Endodermal cell (in vitro differentiated cells): Measurements from ENCODE around the gene NCCRP1. TPM values are rescaled to one million over a fixed set of nuclear protein-coding genes. Genes with fewer than 3 reads are reported as not detected.
"Not testable (repeated sequence)": the region's sequence is repeated elsewhere in the genome, so short reads cannot be mapped to it uniquely, and the experiment has no call there.

Experiments used
- DNase-seq: peaks from one replicate; pipeline ENCODE4 v3.0.0-alpha.2; 2017
- H3K27ac ChIP-seq: 2 replicates; pipeline ENCODE4 v1.5.1; 2013; ENCODE audit warnings: mild to moderate bottlenecking, low read depth, low read length, moderate library complexity
- H3K27me3 ChIP-seq: 2 replicates; pipeline ENCODE4 v1.6.1; 2013; ENCODE audit warnings: mild to moderate bottlenecking, low read length, moderate library complexity; ENCODE audit not compliant: insufficient read depth, control insufficient read depth, poor library complexity, severe bottlenecking
- H3K36me3 ChIP-seq: 2 replicates; pipeline ENCODE4 v1.7.0; 2013; ENCODE audit warnings: mild to moderate bottlenecking, low read length, moderate library complexity; ENCODE audit not compliant: control insufficient read depth, insufficient read depth
- H3K4me1 ChIP-seq: one replicate; pipeline ENCODE4 v1.7.0; 2013; ENCODE audit warnings: low read length; ENCODE audit not compliant: control insufficient read depth, insufficient read depth
- H3K4me3 ChIP-seq: 2 replicates; pipeline ENCODE4 v1.5.1; 2013; ENCODE audit warnings: mild to moderate bottlenecking, low read length, moderate library complexity
- H3K9ac ChIP-seq: 2 replicates; pipeline ENCODE4 v1.6.1; 2013; ENCODE audit warnings: mild to moderate bottlenecking, low read length, moderate library complexity; ENCODE audit not compliant: poor library complexity, severe bottlenecking; ENCODE audit errors: extremely low read depth
- H3K9me3 ChIP-seq: 2 replicates; pipeline ENCODE4 v1.6.1; 2013; ENCODE audit warnings: mild to moderate bottlenecking, low read length, moderate library complexity; ENCODE audit not compliant: control insufficient read depth
- H3K27ac Mint-ChIP-seq: 2 replicates; pipeline ENCODE4 v1.8.0; 2020; ENCODE audit warnings: mixed read lengths
- H3K27me3 Mint-ChIP-seq: 2 replicates; pipeline ENCODE4 v1.8.0; 2021; ENCODE audit warnings: mild to moderate bottlenecking, mixed read lengths; ENCODE audit not compliant: insufficient read depth
- H3K36me3 Mint-ChIP-seq: 2 replicates; pipeline ENCODE4 v1.8.0; 2020; ENCODE audit warnings: low read depth, mixed read lengths
- H3K4me1 Mint-ChIP-seq: 2 replicates; pipeline ENCODE4 v1.8.0; 2020; ENCODE audit warnings: mixed read lengths
- H3K4me3 Mint-ChIP-seq: 2 replicates; pipeline ENCODE4 v1.8.0; 2020; ENCODE audit warnings: mild to moderate bottlenecking, moderate library complexity, mixed read lengths
- H3K9me3 Mint-ChIP-seq: 2 replicates; pipeline ENCODE4 v1.8.0; 2020; ENCODE audit warnings: mild to moderate bottlenecking, mixed read lengths
- WGBS, 2 experiments: methylation state at CpG; one replicate each; pipeline versions ENCODE4 v1.1.5 to v1.1.7; 2013; ENCODE audit warnings: missing lambda C conversion rate in 2 of 2, mixed read lengths in 1 of 2; ENCODE audit not compliant: insufficient coverage in 1 of 2, insufficient read length in 1 of 2; 5-methylcytosine and 5-hydroxymethylcytosine counted together
- total RNA-seq, 2 donors: library from RNA; stranded (reverse); fragmentation: NEBNext Ultra II Directional in 1 of 2; extraction: Animal tissue kit (Norgen Biotek cat#: 25700) in 1 of 2; gene quantifications; 2 replicates in 1 of 2; 3 replicates in 1 of 2; pipeline ENCODE4 v1.2.1, GENCODE V29; 2021
- TF ChIP-seq, protein P1 (sequence below): fragments of 200-600 bp; sonication (generic); conservative IDR thresholded peaks from 2 replicates; pipeline ENCODE4 v1.5.0; 2021; ENCODE audit warnings: antibody characterized with exemption, mild to moderate bottlenecking

NCCRP1 gene
- total RNA-seq, 2 donors from 2014 or later = 0.40 to 0.53 TPM

DNA sequence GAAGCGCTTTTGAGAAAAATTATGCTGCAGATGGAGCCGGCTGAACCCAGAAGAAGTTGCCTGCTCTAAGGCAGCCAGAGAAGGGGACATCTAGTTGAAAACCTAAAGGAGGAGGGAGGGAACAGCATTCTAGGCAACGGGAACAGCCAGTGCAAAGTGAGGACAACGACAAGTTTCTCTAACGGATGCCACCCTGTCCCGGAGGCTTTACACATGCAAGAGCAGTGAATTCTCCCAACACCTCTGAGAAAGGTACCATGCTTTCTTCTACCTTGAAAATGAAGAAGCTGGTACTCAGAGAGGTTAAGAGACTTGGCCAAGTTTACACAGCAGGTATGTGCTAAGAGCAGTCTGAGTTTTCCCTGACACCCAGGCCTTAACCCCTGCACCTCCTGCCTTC, 42.2 kb downstream of the NCCRP1 start:
- Histone ChIP-seq H3K36me3 (no peaks in the 10 kb centered on the region), H3K4me1 (no peaks in the 10 kb centered on the region), H3K27ac (no peak overlapping the region), H3K27me3 (peaks cover 11% of the 10 kb centered on the region), H3K4me3 (no peak overlapping the region), H3K9me3 (no peaks in the 10 kb centered on the region), H3K9ac (no peak overlapping the region)
- Mint-ChIP-seq H3K27me3 (peaks cover 58% of the 10 kb centered on the region), H3K36me3 (no peaks in the 10 kb centered on the region), H3K9me3 (no peaks in the 10 kb centered on the region), H3K4me1 (no peaks in the 10 kb centered on the region), H3K27ac (no peak overlapping the region), H3K4me3 (no peak overlapping the region)
- WGBS, 2 experiments = 87 to 88% methylated on average over 5 to 6 of the region's 6 CpGs
- no peak for DNase-seq
- TF ChIP-seq, protein P1, sequence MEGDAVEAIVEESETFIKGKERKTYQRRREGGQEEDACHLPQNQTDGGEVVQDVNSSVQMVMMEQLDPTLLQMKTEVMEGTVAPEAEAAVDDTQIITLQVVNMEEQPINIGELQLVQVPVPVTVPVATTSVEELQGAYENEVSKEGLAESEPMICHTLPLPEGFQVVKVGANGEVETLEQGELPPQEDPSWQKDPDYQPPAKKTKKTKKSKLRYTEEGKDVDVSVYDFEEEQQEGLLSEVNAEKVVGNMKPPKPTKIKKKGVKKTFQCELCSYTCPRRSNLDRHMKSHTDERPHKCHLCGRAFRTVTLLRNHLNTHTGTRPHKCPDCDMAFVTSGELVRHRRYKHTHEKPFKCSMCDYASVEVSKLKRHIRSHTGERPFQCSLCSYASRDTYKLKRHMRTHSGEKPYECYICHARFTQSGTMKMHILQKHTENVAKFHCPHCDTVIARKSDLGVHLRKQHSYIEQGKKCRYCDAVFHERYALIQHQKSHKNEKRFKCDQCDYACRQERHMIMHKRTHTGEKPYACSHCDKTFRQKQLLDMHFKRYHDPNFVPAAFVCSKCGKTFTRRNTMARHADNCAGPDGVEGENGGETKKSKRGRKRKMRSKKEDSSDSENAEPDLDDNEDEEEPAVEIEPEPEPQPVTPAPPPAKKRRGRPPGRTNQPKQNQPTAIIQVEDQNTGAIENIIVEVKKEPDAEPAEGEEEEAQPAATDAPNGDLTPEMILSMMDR = no peak

DNA sequence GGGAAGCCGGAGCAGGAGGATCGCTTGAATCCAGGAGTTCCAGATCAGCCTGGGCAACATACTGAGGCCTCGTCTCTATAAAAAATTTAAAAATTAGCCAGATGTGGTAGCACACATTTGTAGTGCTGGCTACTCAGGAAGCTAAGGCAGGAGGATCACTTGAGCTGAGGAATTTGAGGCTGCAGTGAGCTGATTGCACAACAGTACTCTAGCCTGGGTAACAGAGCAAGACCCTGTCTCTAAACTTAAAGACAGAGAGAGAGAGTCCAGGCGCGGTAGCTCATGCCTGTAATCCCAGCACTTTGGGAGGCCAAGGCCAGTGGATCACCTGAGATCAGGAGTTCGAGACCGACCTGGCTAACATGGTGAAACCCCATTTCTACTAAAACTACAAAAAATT, 43.7 kb downstream of the NCCRP1 start:
- WGBS, 2 experiments = 91 to 93% methylated on average over 7 of the region's 7 CpGs
- Mint-ChIP-seq H3K27ac (no peak overlapping the region), H3K4me1 (no peaks in the 10 kb centered on the region), H3K9me3 (no peaks in the 10 kb centered on the region), H3K36me3 (no peaks in the 10 kb centered on the region), H3K27me3 (peaks cover 65% of the 10 kb centered on the region), H3K4me3 (no peak overlapping the region)
- Histone ChIP-seq H3K27me3 (peaks cover 6% of the 10 kb centered on the region), H3K9me3 (no peaks in the 10 kb centered on the region), H3K27ac (no peak overlapping the region), H3K4me3 (no peak overlapping the region), H3K9ac (no peak overlapping the region), H3K36me3 (no peaks in the 10 kb centered on the region), H3K4me1 (no peaks in the 10 kb centered on the region)
- TF ChIP-seq, protein P1 = no peak
- DNase-seq = no peak

DNA sequence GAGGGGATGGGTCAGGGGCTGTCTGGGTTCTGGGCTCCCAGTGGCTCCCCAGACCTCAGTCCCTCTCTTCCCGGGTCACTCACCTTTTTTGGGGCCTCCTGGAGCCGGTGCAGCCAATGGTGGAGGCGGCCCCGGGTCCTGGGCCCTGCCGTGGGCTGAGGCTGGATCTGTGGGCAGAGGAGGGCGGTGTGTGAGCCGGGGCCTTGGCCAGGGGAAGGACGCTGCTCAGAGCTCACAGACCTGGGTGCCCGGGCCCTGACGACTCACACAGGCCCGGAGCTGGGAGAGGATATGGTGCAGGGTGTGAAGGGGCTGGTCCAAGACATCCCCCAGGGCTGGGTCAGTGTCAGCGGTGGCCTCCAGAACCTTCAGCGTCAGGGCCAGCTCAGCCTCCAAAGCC, 47.0 kb downstream of the NCCRP1 start:
- not testable (repeated sequence) for DNase-seq, H3K27ac ChIP-seq, H3K4me1 Mint-ChIP-seq, H3K27ac Mint-ChIP-seq, H3K4me1 ChIP-seq, H3K9me3 Mint-ChIP-seq, H3K4me3 ChIP-seq, H3K4me3 Mint-ChIP-seq, H3K36me3 ChIP-seq, H3K9ac ChIP-seq, H3K9me3 ChIP-seq, H3K36me3 Mint-ChIP-seq
- peaks cover 31% of the 10 kb centered on the region for H3K27me3 ChIP-seq
- 91% methylated on average over 7 to 12 of the region's 13 CpGs for WGBS, 2 experiments
- H3K27me3 Mint-ChIP-seq = peaks cover 67% of the 10 kb centered on the region

DNA sequence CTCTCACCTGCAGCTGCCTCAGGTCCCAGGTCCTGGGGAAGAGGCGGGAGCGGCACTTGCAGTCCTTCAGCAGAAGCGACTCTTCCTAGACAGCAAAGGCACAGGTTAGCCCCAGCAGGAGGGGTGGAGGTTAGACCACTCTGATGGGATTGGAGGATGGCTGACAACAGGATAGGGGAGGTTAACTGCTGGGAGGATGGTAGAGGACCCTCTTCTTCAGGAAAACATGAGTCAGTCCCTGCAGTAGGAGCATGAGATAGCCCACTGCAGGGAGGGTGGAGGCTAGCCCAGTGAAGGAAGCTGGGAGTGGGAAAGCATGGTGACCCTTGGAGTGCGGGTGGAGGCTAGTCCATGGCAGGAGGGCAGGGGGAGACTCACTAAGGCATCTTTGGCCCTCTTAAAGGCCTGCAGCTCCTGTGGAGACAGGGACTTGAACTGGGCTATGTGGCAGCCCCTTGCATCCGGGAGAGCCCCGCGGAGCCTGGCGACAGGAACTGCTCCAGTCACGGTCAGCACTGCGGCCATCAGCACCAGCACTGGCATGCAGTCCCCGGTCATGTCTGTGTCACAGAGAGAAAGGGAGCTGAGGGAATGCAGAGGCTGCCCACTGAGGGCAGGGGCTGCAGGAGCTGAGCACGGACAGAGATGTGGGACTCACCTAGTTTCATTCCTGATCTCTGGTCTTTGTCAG, 47.8 kb downstream of the NCCRP1 start, which contains the start of gene IFNL3:
TSS of gene IFNL3 (minus strand) at position 597 of the 691 bp plus-strand sequence. CDS start at position 558, 39 bp downstream.
- not testable (repeated sequence) for H3K36me3 ChIP-seq, H3K4me3 Mint-ChIP-seq, DNase-seq, H3K4me3 ChIP-seq, H3K27ac Mint-ChIP-seq, H3K36me3 Mint-ChIP-seq, H3K4me1 Mint-ChIP-seq, H3K9me3 Mint-ChIP-seq, H3K9ac ChIP-seq, H3K27ac ChIP-seq, H3K4me1 ChIP-seq, H3K9me3 ChIP-seq
- H3K27me3 ChIP-seq = peaks cover 35% of the 10 kb centered on the region
- H3K27me3 Mint-ChIP-seq = peaks cover 68% of the 10 kb centered on the region
- 77 to 89% methylated on average over 3 to 11 of the region's 12 CpGs for WGBS, 2 experiments
